Stimulated activated CD8-positive, alpha-beta memory T cell treated with anti-CD3 and anti-CD28 coated beads, Interleukin-12 subunit alpha, Interleukin-12 subunit beta, amount 100 ng/mL, for 24 hours (primary cell): Measurements from ENCODE around the gene PSMA3.
A peak's percentile ranks its signal among the peaks of the same experiment; 100 is the strongest.
"Not testable (repeated sequence)": the region's sequence is repeated elsewhere in the genome, so short reads cannot be mapped to it uniquely, and the experiment has no call there.

Source experiments
- DNase-seq: peaks from one replicate; pipeline ENCODE4 v3.0.0-alpha.2; 2020; ENCODE audit errors: extremely low read depth

PSMA3 gene

DNA sequence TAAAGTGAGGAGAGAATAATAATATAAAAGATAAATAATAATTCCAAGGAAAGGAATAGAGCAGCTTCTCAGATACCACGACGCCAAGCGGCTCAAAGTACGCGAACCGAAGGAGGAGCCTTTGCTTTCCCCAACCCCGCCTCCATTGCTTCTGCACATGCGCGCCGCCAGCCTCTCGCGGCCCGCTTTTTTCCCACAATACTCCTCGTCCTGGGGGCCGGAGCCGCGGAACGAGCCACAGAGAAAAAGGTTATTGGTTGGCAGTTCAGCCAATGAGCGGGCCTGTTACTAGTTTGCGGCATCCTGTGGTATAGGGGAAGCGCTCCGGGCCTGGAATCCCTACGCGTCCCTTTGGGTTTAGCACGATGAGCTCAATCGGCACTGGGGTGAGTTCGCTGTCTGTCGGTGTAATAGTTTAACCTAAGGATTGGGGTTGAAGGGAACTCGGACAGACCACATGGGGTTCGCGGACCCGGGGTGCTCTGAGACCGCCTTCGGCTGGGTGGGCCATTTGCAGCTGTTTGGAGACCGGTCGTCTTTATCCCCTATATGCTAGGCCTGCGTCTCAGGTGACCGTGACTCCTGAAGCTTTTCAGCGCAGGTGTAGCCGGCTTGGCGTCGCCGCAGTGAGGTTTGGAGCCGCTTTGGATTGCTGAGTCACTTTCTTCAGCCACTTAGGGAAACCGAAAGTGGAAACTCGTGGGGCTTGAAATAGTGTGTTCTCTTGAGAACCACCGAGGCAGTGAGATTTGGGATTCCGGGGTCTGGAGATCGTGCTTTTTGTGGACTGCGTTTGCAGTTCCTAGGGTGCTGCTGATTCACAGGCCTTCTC lies at the start of gene PSMA3:
PSMA3 (plus strand) TSS at position 288 of the 832 bp plus-strand sequence; CDS start at position 366, 78 bp downstream.
- peak; percentile 94 for DNase-seq

DNA sequence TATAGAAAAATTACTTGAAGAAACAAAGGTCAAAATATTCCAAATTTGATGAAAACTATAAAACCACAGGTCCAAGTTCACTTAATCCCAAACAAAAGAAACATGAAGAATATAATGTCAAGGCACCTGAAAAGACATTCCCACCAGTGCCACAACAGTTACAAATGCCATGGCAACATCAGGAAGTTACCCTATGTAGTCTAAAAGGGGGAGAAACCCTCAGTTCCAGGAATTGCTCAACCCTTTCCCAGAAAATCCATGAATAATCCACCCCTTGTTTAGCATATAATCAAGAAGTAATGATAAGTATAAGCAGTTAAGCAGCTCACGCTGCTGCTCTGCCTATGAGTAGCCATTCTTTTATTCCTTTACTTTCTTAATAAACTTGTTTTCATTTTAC lies 48.4 kb upstream of the PSMA3 start:
- DNase-seq, result no peak

DNA sequence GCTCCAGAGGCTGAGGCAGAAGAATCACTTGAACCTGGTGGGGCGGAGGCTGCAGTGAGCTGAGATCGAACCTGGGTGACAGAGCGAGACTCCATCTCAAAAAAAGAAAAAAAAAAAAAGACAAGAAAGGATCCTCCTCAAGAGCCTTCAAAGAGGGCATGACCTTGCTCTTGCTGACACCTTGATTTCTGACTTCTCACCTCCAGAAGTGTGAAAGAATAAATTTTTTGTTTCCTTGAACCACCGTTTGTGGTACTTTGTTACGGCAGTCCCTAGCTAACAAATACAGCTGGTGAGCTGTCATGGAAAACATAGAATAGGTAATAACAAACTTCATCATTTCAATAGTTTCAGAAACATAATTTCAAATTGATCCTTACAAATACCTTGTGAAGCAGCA lies 46.6 kb upstream of the PSMA3 start:
- no peak for DNase-seq

DNA sequence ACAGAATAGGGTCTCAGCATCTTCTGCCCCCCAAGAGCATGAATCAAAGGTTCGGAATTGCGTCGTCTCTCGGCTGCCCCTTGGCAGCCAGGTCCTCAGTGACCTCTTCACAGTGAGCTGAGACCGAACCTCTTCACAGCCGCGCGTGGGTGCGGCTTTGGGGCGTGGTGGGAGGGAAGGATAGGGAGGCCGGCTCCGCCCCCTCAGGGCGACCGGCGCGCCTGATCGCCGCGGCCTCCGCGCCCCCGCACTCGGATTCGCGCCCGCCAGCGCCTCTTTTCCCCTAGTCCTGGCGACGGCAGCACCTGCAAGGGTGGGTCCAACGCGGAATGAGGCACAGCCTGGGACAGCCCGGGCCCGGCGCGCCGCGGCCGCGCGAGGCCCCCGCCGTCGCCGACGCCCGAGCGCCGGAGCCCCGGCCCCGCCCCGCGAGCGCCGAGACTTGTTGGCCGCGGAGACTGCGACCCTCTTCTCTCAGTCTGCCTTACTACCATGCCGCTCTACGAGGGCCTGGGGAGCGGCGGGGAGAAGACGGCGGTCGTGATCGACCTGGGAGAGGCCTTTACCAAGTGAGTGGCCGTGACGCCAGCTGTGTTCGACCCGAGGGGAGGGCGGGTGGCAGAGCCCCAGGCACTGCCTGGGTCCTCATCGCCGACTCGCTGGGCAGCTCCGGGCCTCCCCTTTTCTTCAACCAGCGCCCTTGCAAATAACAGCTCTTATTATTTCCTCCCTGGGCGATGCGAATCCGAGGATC lies 44.7 kb upstream of the PSMA3 start, which contains the start of gene ACTR10:
ACTR10 (plus strand) TSS at position 424 of the 754 bp plus-strand sequence; CDS start at position 493, 69 bp downstream.
- peak; percentile 74 for DNase-seq

DNA sequence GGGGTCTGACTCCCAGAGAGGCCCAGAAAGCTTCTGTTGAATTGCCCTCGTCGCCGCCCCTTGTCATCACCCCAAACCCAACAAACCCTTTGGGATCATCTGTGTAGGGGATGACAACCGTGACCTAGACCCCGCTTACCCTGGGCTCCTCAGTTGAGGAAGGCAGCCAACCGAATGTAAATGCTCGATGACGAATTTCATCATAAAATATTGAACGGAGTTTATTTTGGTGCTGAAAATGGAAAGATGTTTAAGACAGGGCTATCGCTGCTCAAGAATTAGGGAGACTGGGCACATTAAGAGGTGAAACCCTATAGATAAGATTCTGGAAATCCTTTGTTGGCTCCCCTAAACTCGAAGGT lies 44.2 kb upstream of the PSMA3 start:
- no peak for DNase-seq

DNA sequence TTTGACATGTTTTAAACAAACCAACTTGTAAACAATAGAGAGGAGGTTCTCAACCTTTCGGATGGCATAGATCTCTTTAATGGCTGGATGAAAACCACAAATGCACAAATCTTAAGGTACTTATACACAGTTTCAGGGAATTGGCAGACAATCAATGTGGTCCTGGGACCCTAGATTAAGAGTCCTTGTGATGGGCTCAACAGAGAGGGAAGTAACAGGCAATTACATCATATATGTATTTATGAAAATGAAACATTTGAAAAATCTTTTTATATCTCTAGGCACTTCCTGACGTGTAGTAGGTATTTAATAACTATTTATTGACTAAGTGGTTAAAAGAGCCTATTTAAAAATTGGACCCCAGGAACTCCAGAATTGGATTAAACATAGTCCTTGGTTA lies 43.8 kb upstream of the PSMA3 start:
- no peak for DNase-seq

DNA sequence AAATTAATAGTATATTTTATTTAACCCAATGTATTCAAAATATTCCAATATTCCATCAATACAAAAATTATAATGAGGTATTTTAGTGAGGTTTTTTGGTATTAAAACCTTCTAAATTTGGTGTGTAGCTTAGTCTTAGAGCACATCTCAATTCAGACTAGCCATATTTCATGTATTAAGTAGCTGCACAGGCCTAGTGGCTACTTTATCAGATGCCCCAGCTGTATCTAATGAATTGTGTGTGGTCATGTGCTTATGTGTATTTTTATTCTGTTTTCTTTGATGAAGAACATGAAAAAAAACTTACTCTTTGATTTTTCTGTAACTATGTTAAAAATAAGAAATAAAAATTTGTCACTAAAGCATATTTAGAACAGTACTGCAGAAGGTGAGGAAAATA lies 31.5 kb upstream of the PSMA3 start:
- DNase-seq, result no peak

DNA sequence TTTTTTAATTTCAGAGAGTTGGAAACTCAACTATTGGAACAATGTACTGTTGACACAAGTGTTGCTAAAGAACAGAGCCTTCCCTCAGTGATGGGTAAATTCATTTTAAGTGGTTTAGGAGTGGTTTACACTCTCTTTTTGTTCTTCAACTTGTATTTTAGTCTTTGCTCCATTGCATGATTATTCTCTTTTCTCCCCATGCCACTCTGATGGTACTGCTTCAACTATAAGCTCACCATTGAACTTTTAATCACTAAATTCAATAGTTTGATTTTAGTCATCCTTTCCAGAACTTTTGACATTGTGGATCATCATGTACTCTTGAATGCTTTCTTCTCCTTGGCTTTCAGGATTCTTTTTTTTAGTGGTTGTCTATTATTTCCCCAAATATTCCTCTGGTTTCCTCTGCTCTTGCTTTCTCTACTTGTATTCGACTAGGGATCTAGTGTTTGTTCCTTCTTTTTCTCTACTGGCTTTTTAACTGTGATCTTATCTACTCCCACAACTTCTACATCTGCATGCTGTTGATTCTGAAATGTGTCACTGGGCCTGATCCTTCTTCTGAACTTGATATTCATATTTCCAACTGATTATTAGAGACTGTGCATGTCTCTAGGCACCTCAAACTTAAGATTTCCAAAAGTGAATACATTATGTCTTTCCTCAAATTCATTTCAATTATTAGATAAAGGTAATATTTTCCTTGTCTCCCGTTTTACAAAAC lies 29.3 kb upstream of the PSMA3 start:
- DNase-seq, result no peak

DNA sequence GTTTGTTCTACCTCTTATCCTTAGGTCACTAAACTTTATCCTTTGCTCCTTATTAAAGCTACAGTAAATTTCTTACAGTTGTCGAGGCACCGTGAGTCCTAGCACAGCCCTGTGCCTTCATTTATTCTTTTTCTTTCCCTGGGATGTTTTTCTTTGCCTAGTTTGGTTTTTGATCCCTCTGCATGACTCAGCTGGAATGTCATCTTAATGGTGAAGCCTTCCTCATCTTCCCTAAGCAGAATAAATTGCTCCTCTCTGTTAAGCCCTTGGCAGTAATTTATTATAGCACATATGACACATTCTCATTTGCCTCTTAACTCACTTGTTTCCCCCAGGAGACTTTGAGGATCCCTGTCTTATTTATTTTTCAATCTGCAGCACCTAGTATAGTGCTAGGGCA lies 28.1 kb upstream of the PSMA3 start:
- no peak for DNase-seq

DNA sequence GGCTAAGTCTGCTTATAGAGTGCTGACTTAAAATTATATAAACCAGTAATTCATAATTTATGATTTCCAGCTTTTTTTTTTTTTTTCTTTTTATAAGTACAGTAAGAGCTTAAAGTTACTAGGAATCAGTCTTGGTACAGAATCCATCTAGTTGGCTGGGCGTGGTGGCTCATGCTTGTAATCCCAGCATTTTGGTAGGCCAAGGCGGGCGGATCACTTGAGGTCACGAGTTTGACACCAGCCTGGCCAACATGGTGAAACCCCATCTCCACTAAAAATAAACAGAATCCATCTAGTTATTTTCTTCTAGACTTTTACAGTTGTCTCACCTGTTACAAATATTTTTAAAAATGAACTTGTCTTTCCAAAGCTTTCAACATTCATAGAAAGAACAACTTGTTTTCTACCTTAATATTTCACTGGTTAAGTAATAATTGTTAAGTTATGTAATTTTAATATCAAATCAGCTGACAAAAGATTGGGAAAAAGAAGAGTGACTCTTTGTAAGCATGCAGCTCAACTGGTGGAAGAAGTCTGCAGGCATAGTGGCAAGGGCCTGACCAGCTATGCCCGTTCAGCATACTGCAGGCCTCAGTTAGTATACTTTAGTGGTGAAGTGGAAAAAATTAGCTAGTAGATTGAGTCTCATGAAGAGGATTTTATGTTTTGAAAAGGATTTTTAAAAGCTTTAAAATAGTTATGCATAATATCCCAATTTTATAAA lies 17.4 kb upstream of the PSMA3 start:
- no peak for DNase-seq

DNA sequence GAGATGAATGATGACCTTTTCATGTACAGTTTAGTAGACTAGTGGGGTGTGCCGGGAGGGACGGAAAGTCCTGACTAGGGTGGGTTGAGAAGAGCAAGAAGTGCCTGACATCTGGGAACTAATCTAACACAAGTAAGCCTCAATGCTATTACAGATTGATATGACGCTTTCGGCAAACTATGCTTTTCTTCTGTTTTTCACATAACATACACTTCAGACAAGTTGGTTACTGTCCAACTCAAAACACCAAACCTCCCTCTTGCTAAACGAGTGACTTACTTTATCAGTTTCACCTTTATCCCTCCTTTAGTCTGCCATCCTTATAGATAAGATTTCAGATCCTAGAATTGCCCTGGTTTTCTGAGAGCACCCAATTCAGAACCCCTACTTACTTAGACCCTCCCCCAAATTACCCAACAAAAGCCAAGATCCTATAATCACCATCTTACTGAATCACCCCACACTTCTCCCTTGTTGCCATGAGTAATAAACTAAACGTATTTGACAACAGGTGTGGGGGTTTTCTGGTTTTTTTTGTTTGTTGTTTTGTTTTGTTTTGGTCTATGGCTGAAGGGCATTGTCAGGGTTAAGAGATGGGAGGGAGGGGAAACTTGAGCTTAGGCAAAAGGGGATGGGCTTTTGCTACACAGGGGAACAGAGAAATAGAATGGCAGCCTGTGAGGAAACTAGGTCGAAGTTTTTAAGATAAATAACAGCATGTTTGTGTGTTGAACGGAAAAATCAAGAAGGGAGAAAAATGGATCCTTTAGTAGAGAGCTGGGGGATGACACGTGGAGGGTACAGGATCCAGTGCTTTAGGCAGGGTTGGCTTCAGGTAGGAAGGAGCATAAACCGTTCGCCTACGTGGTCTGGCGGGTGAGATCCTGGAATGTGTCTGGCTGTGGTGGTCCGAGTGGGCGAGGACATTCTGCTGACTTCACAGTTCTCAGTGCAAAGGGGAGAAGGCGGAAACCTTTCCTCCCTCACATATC lies 6.1 kb upstream of the PSMA3 start:
- DNase-seq, result no peak

DNA sequence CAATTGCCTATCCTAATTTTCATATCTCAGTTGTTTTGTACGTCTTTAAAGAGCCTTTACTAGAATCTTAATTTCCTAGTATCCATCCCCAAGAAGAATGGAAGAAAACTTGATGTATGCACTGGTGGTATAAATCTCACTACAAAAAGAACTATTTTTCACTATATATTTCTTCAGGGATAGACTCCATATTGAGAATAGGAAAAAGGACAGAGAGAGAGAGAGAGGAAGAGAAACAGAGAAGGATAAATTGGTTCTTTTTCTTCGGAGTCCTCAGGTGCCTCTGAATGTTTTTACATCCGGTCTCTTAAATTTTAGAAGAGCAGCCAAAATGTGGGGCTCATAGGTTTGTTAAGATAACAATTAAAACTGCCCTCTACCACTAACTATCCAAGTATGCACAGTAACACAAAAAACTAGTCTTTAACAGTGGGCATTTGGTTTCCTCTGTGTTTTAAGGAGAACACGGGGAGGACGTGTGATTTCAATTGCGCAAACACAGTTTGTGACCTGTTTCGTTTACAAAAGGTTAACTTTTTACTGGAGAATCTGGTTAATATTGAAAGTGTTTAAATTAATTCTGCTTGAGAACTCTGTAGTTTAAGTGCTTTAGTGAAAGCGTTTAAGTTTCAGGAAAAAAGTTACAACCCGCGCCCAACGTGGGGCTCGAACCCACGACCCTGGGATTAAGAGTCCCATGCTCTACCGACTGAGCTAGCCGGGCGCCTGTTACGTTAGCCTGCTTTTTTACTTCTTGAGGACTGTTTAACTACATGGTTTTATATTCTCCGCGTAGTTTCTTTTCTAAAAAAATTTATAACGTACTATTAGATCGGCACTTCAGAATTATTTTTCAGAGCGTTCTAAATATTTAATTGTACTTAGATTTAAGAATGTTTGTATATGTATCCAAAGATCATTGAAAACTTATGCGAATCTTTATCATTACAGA lies 5.1 kb upstream of the PSMA3 start:
- peak; percentile 45 for DNase-seq

DNA sequence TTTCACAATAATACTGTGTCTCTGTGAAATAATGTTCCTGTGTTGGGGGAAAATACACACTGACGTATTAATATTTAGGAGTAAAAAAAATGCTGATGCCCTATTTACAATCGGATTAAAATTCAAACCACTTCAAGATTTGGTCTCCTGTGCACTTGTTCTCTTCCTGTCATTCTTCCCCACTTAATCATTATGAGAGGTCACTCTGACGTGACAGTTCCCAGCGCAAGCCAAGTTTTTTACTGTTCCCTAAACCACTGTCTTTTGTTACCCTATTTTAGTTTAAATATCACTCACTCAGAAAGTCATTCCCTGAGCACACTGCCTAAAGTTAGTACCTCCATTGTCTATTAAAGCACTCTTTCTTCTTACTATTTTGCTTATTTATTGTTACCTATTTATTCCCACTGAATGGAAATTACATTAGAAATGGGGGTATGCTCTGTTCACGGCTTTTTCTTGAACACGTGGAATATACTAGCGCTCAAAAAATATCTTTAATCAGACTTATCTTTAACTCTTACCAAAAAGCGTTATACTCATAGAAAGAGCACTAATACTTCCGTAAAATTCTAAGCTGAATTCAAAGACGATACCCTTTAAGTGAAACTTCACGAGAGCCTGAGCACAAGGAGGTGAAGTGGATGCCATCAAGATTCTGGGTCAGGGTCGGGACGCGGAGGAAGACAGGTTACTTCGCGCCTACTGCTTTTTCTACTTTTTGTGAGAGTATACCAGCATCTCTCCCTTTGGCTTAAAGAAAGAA lies 670 bp upstream of the PSMA3 start:
- no peak for DNase-seq

DNA sequence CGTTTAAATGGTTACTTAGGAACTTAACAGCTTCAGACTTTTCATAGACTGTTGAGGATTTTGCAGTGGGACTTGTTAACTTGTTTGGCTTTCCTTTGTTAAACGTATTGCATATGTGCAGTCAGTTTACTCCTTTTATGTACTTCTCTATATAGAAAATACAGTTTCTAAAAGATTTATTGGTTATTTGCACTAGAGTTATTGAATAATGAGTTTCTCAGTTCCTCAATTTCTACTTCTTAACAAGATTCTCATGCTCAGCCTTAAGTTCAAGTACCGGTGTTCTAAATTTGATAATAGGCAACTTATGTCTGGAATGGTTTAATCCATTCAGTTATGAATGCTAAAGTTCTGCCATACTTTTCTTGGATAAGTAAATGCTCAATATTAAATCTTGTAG lies 919 bp downstream of the PSMA3 start:
- DNase-seq, result no peak

DNA sequence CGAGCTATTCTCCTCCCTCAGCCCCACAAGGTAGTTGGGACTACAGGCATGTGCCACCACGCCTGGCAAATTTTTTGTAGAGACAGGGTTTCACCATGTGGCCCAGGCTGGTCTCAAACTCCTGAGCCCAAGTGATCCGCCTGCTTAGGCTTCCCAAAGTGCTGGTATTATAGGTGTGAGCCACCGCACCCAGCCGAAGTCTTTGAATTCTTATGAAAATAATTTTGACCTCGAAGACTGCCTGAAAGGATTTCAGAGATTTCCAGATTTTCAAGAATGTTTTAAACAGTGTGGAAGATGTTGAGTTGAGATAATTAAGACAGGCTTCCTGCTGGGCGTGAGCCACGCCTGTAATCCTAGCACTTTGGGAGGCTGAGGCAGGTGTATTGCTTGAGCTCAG lies 5.0 kb downstream of the PSMA3 start:
- no peak for DNase-seq

DNA sequence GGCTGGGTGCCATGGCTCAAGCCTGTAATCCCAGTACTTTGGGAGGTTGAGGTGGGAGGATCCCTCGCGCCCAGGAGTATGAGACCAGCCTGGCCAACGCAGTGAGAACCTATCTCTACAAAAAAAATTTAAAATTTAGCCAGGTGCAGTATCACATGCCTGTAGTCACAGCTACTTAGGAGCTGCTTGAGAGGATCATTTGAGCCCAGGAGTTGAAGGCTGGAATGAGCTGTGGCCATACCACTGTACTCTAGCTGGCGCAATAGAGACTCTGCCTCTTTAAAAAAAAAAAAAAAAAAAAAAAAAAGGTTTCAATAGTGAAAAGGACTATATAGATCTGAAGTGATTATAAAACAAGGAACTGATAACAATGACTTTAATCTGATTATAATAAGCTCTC lies 13.5 kb downstream of the PSMA3 start:
- DNase-seq, result no peak

DNA sequence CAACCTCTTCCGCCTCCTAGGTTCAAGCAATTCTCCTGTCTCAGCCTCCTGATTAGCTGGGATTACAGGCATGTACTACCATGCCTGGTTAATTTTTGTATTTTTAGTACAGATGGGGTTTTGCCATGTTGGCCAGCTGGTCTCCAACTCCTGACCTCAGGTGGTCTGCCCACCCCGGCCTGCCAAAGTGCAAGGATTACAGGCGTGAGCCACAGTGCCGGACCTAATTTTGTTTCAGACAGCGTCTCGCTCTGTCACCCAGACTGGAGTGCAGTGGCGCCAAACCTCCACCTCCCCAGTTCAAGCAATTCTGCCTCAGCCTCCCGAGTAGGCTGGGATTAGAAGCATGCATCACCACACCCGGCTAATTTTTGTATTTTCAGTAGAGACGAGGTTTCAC lies 17.4 kb downstream of the PSMA3 start:
- not testable (repeated sequence) for DNase-seq

DNA sequence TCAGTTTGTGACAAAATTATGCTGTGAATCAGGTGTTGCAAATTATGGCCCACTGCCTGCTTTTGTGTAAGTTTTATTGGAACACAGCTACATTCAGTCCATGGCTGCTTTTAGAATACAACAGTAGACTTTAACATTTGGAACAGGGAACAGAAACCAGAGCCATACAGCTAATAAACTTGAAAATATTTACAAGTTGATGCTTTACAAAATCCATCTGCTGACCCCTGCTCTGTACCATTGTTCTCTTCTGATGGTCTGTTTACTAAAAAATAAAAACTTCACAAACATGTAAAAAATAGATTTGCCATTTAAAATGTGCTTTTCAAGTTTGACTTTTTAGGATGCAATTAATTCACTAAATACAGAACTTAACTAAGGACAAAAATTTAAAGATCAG lies 20.8 kb downstream of the PSMA3 start:
- no peak for DNase-seq

DNA sequence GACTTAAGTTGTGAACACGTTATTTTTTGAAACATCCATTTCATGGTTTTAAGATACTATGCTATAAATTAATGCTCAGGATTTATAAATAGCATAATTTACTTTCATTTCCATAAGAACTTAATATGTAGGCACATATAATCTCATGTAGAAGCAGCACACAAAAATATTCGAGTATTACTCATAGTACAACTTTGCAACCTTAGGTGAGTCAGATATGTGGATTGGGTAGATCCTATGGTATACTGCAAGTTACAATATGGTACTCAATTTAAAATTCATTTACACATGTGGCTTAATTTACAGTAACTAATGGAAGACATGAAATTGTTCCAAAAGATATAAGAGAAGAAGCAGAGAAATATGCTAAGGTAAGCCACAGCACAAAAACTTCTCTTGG lies 26.0 kb downstream of the PSMA3 start:
- no peak for DNase-seq
